Caco-2 (cell line): ENCODE data around the gene GRIN3B. TPM values are rescaled to one million over a fixed set of nuclear protein-coding genes. Genes with fewer than 3 reads are reported as not detected.

ENCODE experiments used
- BruUV-seq: library from RNA; stranded (reverse); fragments of 400-500 nt; replicated peaks from 2 replicates; lab custom pipeline; 2021; lab: Mats Ljungman, UMichigan
- CTCF ChIA-PET: fragments of 300-600 bp; sonication (Branson Sonifier 250); formaldehyde crosslinking; loops from one replicate; lab custom pipeline; 2022; ENCODE audit warnings: antibody characterized with exemption; lab: Charles Lee
- POLR2A ChIA-PET: fragments of 300-600 bp; sonication (Branson Sonifier 250); formaldehyde crosslinking; loops from one replicate; lab custom pipeline; 2022; ENCODE audit warnings: antibody characterized with exemption; lab: Charles Lee
- DNase-seq, 2 experiments: peaks; one replicate each; pipeline versions ENCODE4 v3.0.0 to v3.0.0-alpha.2; 2020 to 2022
- H3K27me3 ChIP-seq: replicated peaks from 2 replicates; pipeline ENCODE4 v1.6.0; 2011; ENCODE audit warnings: low read length; ENCODE audit not compliant: control insufficient read depth, insufficient read depth
- H3K36me3 ChIP-seq: 2 replicates; pipeline ENCODE4 v1.5.1; 2011; ENCODE audit warnings: low read length; ENCODE audit not compliant: control insufficient read depth, insufficient read depth
- H3K4me1 ChIP-seq: fragments of 250-450 bp; sonication (Bioruptor Pico); 2 replicates; pipeline ENCODE4 v1.5.1; 2020; ENCODE audit warnings: mild to moderate bottlenecking
- H3K4me3 ChIP-seq: 2 replicates; pipeline ENCODE4 v1.5.1; 2011; ENCODE audit warnings: low read depth, mild to moderate bottlenecking, control low read depth, low read length
- H3K9me3 ChIP-seq: fragments of 250-450 bp; sonication (Bioruptor Pico); 2 replicates; pipeline ENCODE4 v1.5.1; 2020; ENCODE audit warnings: mild to moderate bottlenecking, moderate library complexity
- H3K27ac Mint-ChIP-seq: one replicate; pipeline ENCODE4 v1.8.0; 2022; ENCODE audit warnings: mixed read lengths; ENCODE audit not compliant: unreplicated experiment
- H3K27me3 Mint-ChIP-seq: one replicate; pipeline ENCODE4 v1.8.0; 2022; ENCODE audit warnings: mixed read lengths; ENCODE audit not compliant: insufficient read depth, unreplicated experiment
- H3K36me3 Mint-ChIP-seq: one replicate; pipeline ENCODE4 v1.8.0; 2022; ENCODE audit warnings: mild to moderate bottlenecking, mixed read lengths; ENCODE audit not compliant: insufficient read depth, unreplicated experiment
- H3K4me1 Mint-ChIP-seq: one replicate; pipeline ENCODE4 v1.8.0; 2022; ENCODE audit warnings: low read depth, mixed read lengths; ENCODE audit not compliant: unreplicated experiment
- H3K4me3 Mint-ChIP-seq: one replicate; pipeline ENCODE4 v1.8.0; 2022; ENCODE audit warnings: mild to moderate bottlenecking, moderate library complexity, mixed read lengths; ENCODE audit not compliant: unreplicated experiment
- H3K9me3 Mint-ChIP-seq: one replicate; pipeline ENCODE4 v1.8.0; 2022; ENCODE audit warnings: mixed read lengths; ENCODE audit not compliant: unreplicated experiment
- intact Hi-C: fragments of 100-400 bp; cut with micrococcal nuclease; formaldehyde crosslinking; loops from one replicate; pipeline ENCODE4 v1.10.0; 2022; ENCODE audit not compliant: unreplicated experiment
- total RNA-seq: library from RNA; stranded (reverse); gene quantifications from 2 replicates; pipeline ENCODE4 v1.2.3, GENCODE V29; 2022
- TF ChIP-seq, protein P1 (sequence below), 2 experiments: fragments of 200-600 bp in 1 of 2; IDR thresholded peaks; 1 replicate in 1 of 2; 2 replicates in 1 of 2; pipeline versions ENCODE4 v1.5.1 to v1.8.0; 2011 to 2022; ENCODE audit warnings: antibody characterized with exemption in 1 of 2, control low read depth in 1 of 2, inconsistent platforms in 1 of 2, low read depth in 1 of 2, low read length in 1 of 2, mild to moderate bottlenecking in 1 of 2, moderate library complexity in 1 of 2; ENCODE audit not compliant: insufficient read depth in 1 of 2, severe bottlenecking in 1 of 2, unreplicated experiment in 1 of 2

GRIN3B gene
- total RNA-seq, 1 experiment from 2014 or later = 0.41 TPM

DNA sequence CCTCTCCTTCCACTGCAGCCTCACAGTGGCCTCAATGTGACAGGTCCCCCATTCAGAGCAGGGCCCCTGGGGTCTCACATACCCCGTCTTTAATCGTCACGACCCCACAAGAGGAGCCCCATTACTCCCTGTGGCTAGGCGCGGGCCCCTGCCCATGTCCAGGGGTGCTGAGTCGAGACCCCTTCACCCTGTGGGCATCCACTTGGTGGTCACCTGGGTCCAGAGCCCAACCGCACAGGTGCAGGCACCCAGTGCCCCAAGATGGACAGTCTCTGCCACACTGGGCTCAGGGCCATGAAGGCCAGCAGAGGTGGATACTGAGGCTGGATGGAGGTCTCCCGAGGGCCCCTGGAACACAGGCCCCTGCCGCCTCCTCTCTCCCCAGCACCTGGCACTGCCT is 17.7 kb downstream of the GRIN3B start:
- peaks cover 23% of the 10 kb centered on the region for H3K4me1 ChIP-seq
- H3K27me3 ChIP-seq = no peaks in the 10 kb centered on the region
- TF ChIP-seq, protein P1, sequence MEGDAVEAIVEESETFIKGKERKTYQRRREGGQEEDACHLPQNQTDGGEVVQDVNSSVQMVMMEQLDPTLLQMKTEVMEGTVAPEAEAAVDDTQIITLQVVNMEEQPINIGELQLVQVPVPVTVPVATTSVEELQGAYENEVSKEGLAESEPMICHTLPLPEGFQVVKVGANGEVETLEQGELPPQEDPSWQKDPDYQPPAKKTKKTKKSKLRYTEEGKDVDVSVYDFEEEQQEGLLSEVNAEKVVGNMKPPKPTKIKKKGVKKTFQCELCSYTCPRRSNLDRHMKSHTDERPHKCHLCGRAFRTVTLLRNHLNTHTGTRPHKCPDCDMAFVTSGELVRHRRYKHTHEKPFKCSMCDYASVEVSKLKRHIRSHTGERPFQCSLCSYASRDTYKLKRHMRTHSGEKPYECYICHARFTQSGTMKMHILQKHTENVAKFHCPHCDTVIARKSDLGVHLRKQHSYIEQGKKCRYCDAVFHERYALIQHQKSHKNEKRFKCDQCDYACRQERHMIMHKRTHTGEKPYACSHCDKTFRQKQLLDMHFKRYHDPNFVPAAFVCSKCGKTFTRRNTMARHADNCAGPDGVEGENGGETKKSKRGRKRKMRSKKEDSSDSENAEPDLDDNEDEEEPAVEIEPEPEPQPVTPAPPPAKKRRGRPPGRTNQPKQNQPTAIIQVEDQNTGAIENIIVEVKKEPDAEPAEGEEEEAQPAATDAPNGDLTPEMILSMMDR (IDR thresholded peaks at IDR 0.05; ENCODE audit: insufficient read depth in 1 of 2, low read depth in 1 of 2, low read length in 1 of 2, severe bottlenecking in 1 of 2, unreplicated experiment in 1 of 2) = no peak
- Mint-ChIP-seq H3K36me3 (peaks cover 38% of the 10 kb centered on the region), H3K27me3 (no peaks in the 10 kb centered on the region), H3K27ac (no peak overlapping the region), H3K4me3 (no peak overlapping the region), H3K4me1 (peaks cover 8% of the 10 kb centered on the region), H3K9me3 (no peaks in the 10 kb centered on the region)
- ChIA-PET POLR2A (no interaction called here), CTCF (no interaction called here)
- no peaks in the 10 kb centered on the region for H3K9me3 ChIP-seq
- no peak overlapping the region for H3K4me3 ChIP-seq
- no peak for DNase-seq
- BruUV-seq = no TSS peak
- intact Hi-C loops = no loop called here
- H3K36me3 ChIP-seq = no peaks in the 10 kb centered on the region; the same call in 1 of the 2 replicates

DNA sequence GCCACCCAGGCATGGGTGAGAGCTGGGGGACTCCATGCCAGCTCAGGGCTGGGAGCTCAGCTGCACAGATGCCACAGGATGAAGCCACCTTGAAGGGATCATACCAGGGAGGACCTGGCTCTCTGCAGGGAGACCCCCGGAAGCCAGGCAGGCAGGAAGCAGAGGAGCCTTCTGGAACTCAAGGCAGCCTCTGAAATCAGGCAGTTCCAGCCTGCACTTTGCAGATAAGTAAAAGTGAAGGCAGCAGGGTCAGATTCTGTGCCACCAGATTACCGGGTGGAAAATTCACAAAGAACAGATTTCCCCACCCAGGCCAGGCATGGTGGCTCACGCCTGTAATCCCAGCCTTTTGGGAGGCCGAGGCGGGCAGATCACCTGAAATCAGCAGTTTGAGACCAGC is 18.2 kb downstream of the GRIN3B start:
- DNase-seq = no peak
- Histone ChIP-seq H3K4me3 (no peak overlapping the region), H3K36me3 (no peaks in the 10 kb centered on the region; the same call in 1 of the 2 replicates), H3K4me1 (peaks cover 23% of the 10 kb centered on the region), H3K9me3 (no peaks in the 10 kb centered on the region), H3K27me3 (no peaks in the 10 kb centered on the region)
- TF ChIP-seq, protein P1 (IDR thresholded peaks at IDR 0.05; ENCODE audit: insufficient read depth in 1 of 2, low read depth in 1 of 2, low read length in 1 of 2, severe bottlenecking in 1 of 2, unreplicated experiment in 1 of 2) = no peak
- Mint-ChIP-seq H3K4me1 (peaks cover 8% of the 10 kb centered on the region), H3K36me3 (peaks cover 38% of the 10 kb centered on the region), H3K9me3 (no peaks in the 10 kb centered on the region), H3K27ac (no peak overlapping the region), H3K4me3 (peak overlapping the region; percentile 95), H3K27me3 (no peaks in the 10 kb centered on the region)
- ChIA-PET POLR2A (no interaction called here), CTCF (interaction anchor here (0.7 kb wide), 1 partner anchor 22 kb away, joined by 3 read pairs; the partner anchor contains the start of gene ABCA7)
- BruUV-seq = TSS peak; percentile 36
- intact Hi-C loops = no loop called here

DNA sequence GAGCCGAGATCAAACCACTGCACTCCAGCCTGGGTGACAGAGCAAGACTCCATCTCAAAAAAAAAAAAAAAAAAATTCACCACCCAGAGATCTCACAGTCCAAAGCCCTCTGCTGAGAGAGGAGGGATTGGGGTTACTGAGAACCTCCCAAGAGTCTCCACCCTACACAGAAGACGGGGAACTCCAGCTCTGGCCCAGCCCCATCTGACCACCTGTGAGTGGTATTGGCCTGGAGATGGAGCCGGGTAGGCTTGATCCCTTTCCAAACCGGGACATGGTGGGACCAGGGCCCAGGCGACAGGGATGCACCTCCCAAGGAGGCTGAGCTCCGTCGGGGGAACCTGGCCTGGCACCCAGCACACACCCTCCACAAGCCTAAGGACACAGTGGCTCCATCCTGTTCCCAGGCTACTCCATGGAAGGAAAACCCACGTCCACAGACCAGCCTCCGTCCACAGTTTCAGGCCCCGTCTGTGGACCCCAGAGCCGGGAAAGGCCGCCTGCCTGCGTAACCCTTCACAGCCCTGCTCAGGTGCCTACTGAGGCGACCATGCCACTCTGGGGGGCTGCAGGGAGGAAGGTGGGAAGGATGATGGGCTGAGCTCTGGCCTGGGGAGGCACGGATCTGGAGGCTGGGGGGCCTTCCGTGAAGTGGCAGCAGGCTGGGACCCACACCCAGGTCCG is 18.9 kb downstream of the GRIN3B start:
- Mint-ChIP-seq H3K27me3 (no peaks in the 10 kb centered on the region), H3K9me3 (no peaks in the 10 kb centered on the region), H3K36me3 (peaks cover 31% of the 10 kb centered on the region), H3K4me3 (peak overlapping the region; percentile 95), H3K27ac (peak overlapping the region; percentile 99), H3K4me1 (peaks cover 8% of the 10 kb centered on the region)
- BruUV-seq = no TSS peak
- Histone ChIP-seq H3K36me3 (no peaks in the 10 kb centered on the region), H3K4me3 (peak overlapping the region; percentile 62), H3K27me3 (no peaks in the 10 kb centered on the region), H3K4me1 (peaks cover 23% of the 10 kb centered on the region), H3K9me3 (no peaks in the 10 kb centered on the region)
- intact Hi-C loops = no loop called here
- no peak for DNase-seq
- ChIA-PET POLR2A (interaction anchor here (1.0 kb wide), 1 partner anchor 46 kb away, joined by 4 read pairs; no protein-coding TSS in a partner anchor), CTCF (interaction anchor here (0.7 kb wide), 1 partner anchor 21 kb away, joined by 3 read pairs; the partner anchor contains the start of gene ABCA7)
- TF ChIP-seq, protein P1 (IDR thresholded peaks at IDR 0.05; ENCODE audit: insufficient read depth in 1 of 2, low read depth in 1 of 2, low read length in 1 of 2, severe bottlenecking in 1 of 2, unreplicated experiment in 1 of 2) = no peak
